ENCODE measurements around the gene CENPP.

CENPP gene

DNA sequence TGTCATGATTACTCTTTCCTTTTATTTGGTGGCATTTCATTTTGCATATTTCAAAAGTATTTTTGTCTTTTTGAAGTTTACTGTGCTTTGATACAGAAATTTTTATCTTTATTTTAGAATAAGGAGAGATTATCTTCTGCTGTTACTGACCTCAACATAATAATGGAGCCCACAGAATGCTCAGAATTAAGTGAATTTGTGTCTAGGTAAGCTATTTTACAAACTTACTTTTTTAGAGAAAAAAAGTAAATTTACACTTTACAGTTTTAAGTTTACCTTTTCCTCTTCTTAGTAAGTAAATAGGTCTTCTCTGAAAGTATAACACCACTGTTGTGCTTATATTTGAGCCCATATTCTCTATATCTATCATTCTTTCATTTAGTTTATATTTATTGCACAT, 19.8 kb downstream of the CENPP start:
- CTCF ChIA-PET: interaction anchor here (2.0 to 5.6 kb wide), 2 partner anchors 13 to 92 kb away, joined by 7 to 35 read pairs; no protein-coding TSS in a partner anchor
- H3K27me3 ChIP-seq (replicated peaks in 2 of 5; ENCODE audit: control insufficient read depth in 4 of 5, insufficient read depth in 5 of 5, low read length in 4 of 5): no peaks in the 10 kb centered on the region

DNA sequence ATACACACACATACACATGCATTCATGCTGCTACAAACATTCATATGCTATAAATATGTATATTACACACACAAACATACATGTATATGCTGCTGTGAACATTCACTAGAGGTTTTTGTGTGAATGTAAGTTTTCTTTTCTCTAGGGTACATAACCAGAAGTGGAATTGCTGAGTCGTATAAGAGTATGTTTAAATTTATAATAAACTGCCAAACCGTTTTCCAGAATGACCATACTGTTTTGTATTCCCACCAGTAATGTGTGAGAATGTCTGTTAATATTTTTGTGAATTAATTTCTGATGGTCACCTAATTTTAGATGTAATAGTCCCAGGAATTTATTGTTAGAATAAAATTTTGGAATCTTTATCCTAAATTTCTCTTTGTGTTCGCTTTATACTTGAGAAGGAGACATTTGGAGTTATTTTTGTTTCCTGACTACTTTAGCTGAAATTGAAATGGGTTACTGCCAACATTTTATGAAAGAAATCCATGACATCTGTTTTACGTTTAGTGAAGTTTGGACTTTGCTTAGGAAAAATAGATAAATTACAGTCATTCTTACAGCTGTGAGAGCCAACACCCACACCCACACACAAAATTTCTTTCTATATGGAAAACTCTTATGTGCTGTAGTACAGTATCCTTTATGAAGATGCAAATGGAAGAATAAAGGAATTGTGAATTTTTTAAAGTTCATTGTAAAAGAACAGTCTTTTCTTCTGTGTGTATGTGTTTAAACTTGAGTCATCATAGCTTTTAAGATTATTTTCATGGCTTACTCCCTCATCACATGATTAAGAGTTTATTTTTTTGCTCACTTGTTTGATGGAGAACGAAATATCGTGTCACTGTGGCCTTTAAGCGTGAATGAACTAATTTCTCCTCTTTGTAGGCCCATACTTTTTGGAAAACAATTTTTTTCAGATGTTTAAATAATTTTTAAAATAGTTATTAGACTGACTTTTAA, 24.3 kb downstream of the CENPP start:
- Histone ChIP-seq H3K4me3 (ENCODE audit: control insufficient read depth in 1 of 7, extremely low read depth in 1 of 7, insufficient read depth in 4 of 7, low read depth in 2 of 7, low read length in 6 of 7) (no peak overlapping the region), H3K36me3 (ENCODE audit: control insufficient read depth in 4 of 4, insufficient read depth in 4 of 4, low read length in 3 of 4) (peaks cover 2 to 24% (median 7%) of the 10 kb centered on the region in 4 experiments), H3K9me3 (ENCODE audit: control extremely low read depth in 1 of 5, control insufficient read depth in 4 of 5, insufficient read depth in 2 of 5, low read depth in 1 of 5, low read length in 4 of 5) (peaks cover 0 to 8% (median 0%) of the 10 kb centered on the region in 5 experiments), H3K27me3 (replicated peaks in 2 of 5; ENCODE audit: control insufficient read depth in 4 of 5, insufficient read depth in 5 of 5, low read length in 4 of 5) (no peaks in the 10 kb centered on the region), H3K4me1 (ENCODE audit: control extremely low read depth in 1 of 4, control insufficient read depth in 4 of 4, insufficient read depth in 4 of 4, low read length in 3 of 4) (peaks cover 2 to 9% (median 4%) of the 10 kb centered on the region in 4 experiments), H3K27ac (ENCODE audit: insufficient read depth in 1 of 2, low read depth in 1 of 2, low read length in 2 of 2, poor library complexity in 1 of 2, severe bottlenecking in 2 of 2) (no peak overlapping the region)
- ChIA-PET POLR2A (no interaction called here), CTCF (interaction anchor here (1.1 to 1.4 kb wide), 2 partner anchors 22 to 89 kb away, joined by 3 to 5 read pairs; no protein-coding TSS in a partner anchor)
- no peak for DNase-seq
- WGBS (ENCODE audit: insufficient coverage): 100% methylated on average over 1 of the region's 7 CpGs

More for the DNA sequence above, 19.8 kb downstream of the CENPP start:
- H3K9me3 ChIP-seq (ENCODE audit: control extremely low read depth in 1 of 5, control insufficient read depth in 4 of 5, insufficient read depth in 2 of 5, low read depth in 1 of 5, low read length in 4 of 5): peaks cover 0 to 3% (median 0%) of the 10 kb centered on the region in 5 experiments
- DNase-seq: no peak
- H3K27ac ChIP-seq (ENCODE audit: insufficient read depth in 1 of 2, low read depth in 1 of 2, low read length in 2 of 2, poor library complexity in 1 of 2, severe bottlenecking in 2 of 2): no peak overlapping the region
- POLR2A ChIA-PET: no interaction called here
- H3K36me3 ChIP-seq (ENCODE audit: control insufficient read depth in 4 of 4, insufficient read depth in 4 of 4, low read length in 3 of 4): peaks cover 0 to 27% (median 7%) of the 10 kb centered on the region in 4 experiments
- H3K4me1 ChIP-seq (ENCODE audit: control extremely low read depth in 1 of 4, control insufficient read depth in 4 of 4, insufficient read depth in 4 of 4, low read length in 3 of 4): no peaks in the 10 kb centered on the region
- H3K4me3 ChIP-seq (ENCODE audit: control insufficient read depth in 1 of 7, extremely low read depth in 1 of 7, insufficient read depth in 4 of 7, low read depth in 2 of 7, low read length in 6 of 7): no peak overlapping the region

DNA sequence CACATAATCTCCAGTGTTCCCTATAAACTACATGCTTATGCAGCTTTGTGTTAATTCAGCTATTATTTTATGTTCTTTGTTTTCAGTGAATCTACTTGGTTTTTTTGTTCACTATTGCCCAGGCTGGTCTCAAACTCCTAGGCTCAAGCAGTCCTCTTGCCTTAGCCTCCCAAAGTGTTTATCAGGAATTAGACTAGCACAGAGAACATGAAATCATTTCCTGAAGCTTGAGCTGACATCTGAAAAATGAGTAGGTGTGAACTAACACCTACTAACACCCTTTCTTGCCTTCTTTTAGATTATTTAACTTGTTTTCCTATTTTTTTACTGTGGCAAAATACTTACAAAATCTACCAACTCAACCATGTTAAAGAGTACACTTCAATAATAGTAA, 25.0 kb downstream of the CENPP start:
- H3K9me3 ChIP-seq (ENCODE audit: control extremely low read depth in 1 of 5, control insufficient read depth in 4 of 5, insufficient read depth in 2 of 5, low read depth in 1 of 5, low read length in 4 of 5): peaks cover 0 to 8% (median 0%) of the 10 kb centered on the region in 5 experiments
- ChIA-PET POLR2A (no interaction called here), CTCF (interaction anchor here (1.1 to 1.4 kb wide), 2 partner anchors 22 to 88 kb away, joined by 3 to 5 read pairs; no protein-coding TSS in a partner anchor)
- H3K36me3 ChIP-seq (ENCODE audit: control insufficient read depth in 4 of 4, insufficient read depth in 4 of 4, low read length in 3 of 4): peaks cover 2 to 24% (median 7%) of the 10 kb centered on the region in 4 experiments
- no peak for DNase-seq
- H3K27me3 ChIP-seq (replicated peaks in 2 of 5; ENCODE audit: control insufficient read depth in 4 of 5, insufficient read depth in 5 of 5, low read length in 4 of 5): no peaks in the 10 kb centered on the region
- H3K27ac ChIP-seq (ENCODE audit: insufficient read depth in 1 of 2, low read depth in 1 of 2, low read length in 2 of 2, poor library complexity in 1 of 2, severe bottlenecking in 2 of 2): no peak overlapping the region
- peaks cover 2 to 9% (median 4%) of the 10 kb centered on the region in 4 experiments for H3K4me1 ChIP-seq (ENCODE audit: control extremely low read depth in 1 of 4, control insufficient read depth in 4 of 4, insufficient read depth in 4 of 4, low read length in 3 of 4)
- H3K4me3 ChIP-seq (ENCODE audit: control insufficient read depth in 1 of 7, extremely low read depth in 1 of 7, insufficient read depth in 4 of 7, low read depth in 2 of 7, low read length in 6 of 7): no peak overlapping the region

DNA sequence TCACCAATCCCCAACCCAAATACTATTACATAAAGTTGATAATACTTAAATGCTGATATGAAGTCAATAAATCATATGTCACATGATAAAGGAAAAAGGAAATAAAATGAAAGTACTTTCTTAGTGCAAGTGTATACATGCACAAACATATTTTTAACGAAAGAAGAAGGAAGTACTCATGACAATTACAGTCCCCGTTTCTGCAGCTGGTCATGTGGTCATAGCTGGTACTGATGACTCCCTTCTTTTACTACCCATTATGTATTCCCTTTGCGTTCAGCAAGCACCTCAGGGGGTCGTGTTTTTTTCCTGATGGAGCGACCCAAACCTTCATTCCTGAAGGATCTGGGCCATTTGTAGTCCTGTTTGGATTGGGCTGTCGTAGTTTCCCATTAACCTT, 27.3 kb downstream of the CENPP start:
- H3K4me3 ChIP-seq (ENCODE audit: control insufficient read depth in 1 of 7, extremely low read depth in 1 of 7, insufficient read depth in 4 of 7, low read depth in 2 of 7, low read length in 6 of 7): peak overlapping the region in 2 of 7 experiments; percentile 39 to 48
- WGBS (ENCODE audit: insufficient coverage): 52% methylated on average over 3 of the region's 6 CpGs
- peaks cover 0 to 16% (median 4%) of the 10 kb centered on the region in 5 experiments for H3K9me3 ChIP-seq (ENCODE audit: control extremely low read depth in 1 of 5, control insufficient read depth in 4 of 5, insufficient read depth in 2 of 5, low read depth in 1 of 5, low read length in 4 of 5)
- ChIA-PET CTCF (no interaction called here), POLR2A (no interaction called here)
- peaks cover 2 to 9% (median 4%) of the 10 kb centered on the region in 4 experiments for H3K4me1 ChIP-seq (ENCODE audit: control extremely low read depth in 1 of 4, control insufficient read depth in 4 of 4, insufficient read depth in 4 of 4, low read length in 3 of 4)
- no peaks in the 10 kb centered on the region for H3K27me3 ChIP-seq (replicated peaks in 2 of 5; ENCODE audit: control insufficient read depth in 4 of 5, insufficient read depth in 5 of 5, low read length in 4 of 5)
- H3K36me3 ChIP-seq (ENCODE audit: control insufficient read depth in 4 of 4, insufficient read depth in 4 of 4, low read length in 3 of 4): peaks cover 2 to 10% (median 5%) of the 10 kb centered on the region in 4 experiments
- DNase-seq: peak in 2 of 3 donors; percentile 67 to 81
- no peak overlapping the region for H3K27ac ChIP-seq (ENCODE audit: insufficient read depth in 1 of 2, low read depth in 1 of 2, low read length in 2 of 2, poor library complexity in 1 of 2, severe bottlenecking in 2 of 2)

DNA sequence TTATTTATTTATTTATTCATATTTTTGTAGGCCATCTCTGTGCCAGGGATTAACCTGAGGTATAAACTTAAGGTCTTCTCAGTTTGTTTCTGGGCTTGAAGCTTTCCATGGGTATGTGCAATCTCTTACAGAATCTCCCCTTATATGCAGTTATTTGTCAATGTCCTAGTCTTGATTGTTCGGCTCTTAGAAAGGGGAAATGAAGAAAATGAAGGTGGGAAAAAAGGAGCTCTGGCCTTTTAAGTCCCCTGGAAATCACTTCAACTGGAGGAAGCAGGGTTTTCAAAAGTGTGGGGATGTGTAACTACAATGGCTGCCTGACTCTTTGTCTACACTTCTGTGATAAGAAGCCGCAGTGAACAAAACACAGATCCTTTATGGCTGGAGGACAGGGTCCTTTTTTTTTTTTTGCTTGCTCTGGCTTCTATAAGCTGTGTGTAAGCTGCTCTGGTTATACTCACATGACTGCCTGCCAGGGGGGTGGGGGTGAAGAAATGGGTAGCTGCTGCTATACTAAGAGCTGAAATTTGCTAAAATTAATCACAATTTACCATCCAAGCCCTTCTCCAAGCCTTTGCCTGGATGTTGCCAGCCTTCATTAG, 33.7 kb downstream of the CENPP start:
- ChIA-PET POLR2A (no interaction called here), CTCF (interaction anchor here (0.6 to 1.5 kb wide), 3 partner anchors 10 to 15 kb away, joined by 3 to 4 read pairs (median 3); no protein-coding TSS in a partner anchor)
- DNase-seq: peak in 2 of 3 donors; percentile 28 to 47
- H3K27me3 ChIP-seq (replicated peaks in 2 of 5; ENCODE audit: control insufficient read depth in 4 of 5, insufficient read depth in 5 of 5, low read length in 4 of 5): no peaks in the 10 kb centered on the region
- peak overlapping the region in 3 of 7 experiments; percentile 16 to 19 (median 16) for H3K4me3 ChIP-seq (ENCODE audit: control insufficient read depth in 1 of 7, extremely low read depth in 1 of 7, insufficient read depth in 4 of 7, low read depth in 2 of 7, low read length in 6 of 7)
- 20% methylated on average over 1 of the region's 2 CpGs for WGBS (ENCODE audit: insufficient coverage)
- peak overlapping the region in 1 of 2 experiments; percentile 14 for H3K27ac ChIP-seq (ENCODE audit: insufficient read depth in 1 of 2, low read depth in 1 of 2, low read length in 2 of 2, poor library complexity in 1 of 2, severe bottlenecking in 2 of 2)
- H3K9me3 ChIP-seq (ENCODE audit: control extremely low read depth in 1 of 5, control insufficient read depth in 4 of 5, insufficient read depth in 2 of 5, low read depth in 1 of 5, low read length in 4 of 5): peaks cover 0 to 13% (median 3%) of the 10 kb centered on the region in 5 experiments
- peaks cover 0 to 2% (median under 1%) of the 10 kb centered on the region in 4 experiments for H3K36me3 ChIP-seq (ENCODE audit: control insufficient read depth in 4 of 4, insufficient read depth in 4 of 4, low read length in 3 of 4)
- peaks cover 6 to 13% (median 9%) of the 10 kb centered on the region in 4 experiments for H3K4me1 ChIP-seq (ENCODE audit: control extremely low read depth in 1 of 4, control insufficient read depth in 4 of 4, insufficient read depth in 4 of 4, low read length in 3 of 4)

DNA sequence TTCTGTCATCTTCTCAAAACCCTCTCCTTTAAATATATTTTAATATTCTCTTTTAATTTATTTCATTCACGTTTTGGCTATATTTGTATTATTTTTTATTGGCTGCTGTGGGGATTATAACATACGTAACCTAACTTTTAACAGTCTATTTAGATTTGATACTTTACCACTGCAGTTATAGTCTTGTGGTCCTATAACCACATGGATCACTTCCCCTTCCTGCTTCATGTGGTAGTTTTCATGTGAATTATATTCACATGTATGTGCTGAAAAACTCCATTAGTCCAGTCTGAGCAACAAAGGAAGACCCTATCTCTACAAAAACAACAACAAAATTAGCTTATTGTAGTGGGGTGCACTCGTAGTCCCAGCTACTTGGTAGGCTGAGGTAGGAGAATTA, 34.3 kb downstream of the CENPP start:
- H3K27me3 ChIP-seq (replicated peaks in 2 of 5; ENCODE audit: control insufficient read depth in 4 of 5, insufficient read depth in 5 of 5, low read length in 4 of 5): no peaks in the 10 kb centered on the region
- H3K36me3 ChIP-seq (ENCODE audit: control insufficient read depth in 4 of 4, insufficient read depth in 4 of 4, low read length in 3 of 4): peaks cover 0 to 3% (median 1%) of the 10 kb centered on the region in 4 experiments
- peak overlapping the region in 1 of 7 experiments; percentile 16 for H3K4me3 ChIP-seq (ENCODE audit: control insufficient read depth in 1 of 7, extremely low read depth in 1 of 7, insufficient read depth in 4 of 7, low read depth in 2 of 7, low read length in 6 of 7)
- no CpG with 5 or more reads among the region's 3 CpGs for WGBS (ENCODE audit: insufficient coverage)
- H3K27ac ChIP-seq (ENCODE audit: insufficient read depth in 1 of 2, low read depth in 1 of 2, low read length in 2 of 2, poor library complexity in 1 of 2, severe bottlenecking in 2 of 2): no peak overlapping the region
- CTCF ChIA-PET: interaction anchor here (0.6 to 1.5 kb wide), 2 partner anchors 12 to 16 kb away, joined by 3 to 4 read pairs; no protein-coding TSS in a partner anchor
- POLR2A ChIA-PET: no interaction called here
- DNase-seq: peak; percentile 32 to 83 (median 77)
- H3K4me1 ChIP-seq (ENCODE audit: control extremely low read depth in 1 of 4, control insufficient read depth in 4 of 4, insufficient read depth in 4 of 4, low read length in 3 of 4): peaks cover 6 to 13% (median 9%) of the 10 kb centered on the region in 4 experiments
- H3K9me3 ChIP-seq (ENCODE audit: control extremely low read depth in 1 of 5, control insufficient read depth in 4 of 5, insufficient read depth in 2 of 5, low read depth in 1 of 5, low read length in 4 of 5): peaks cover 0 to 13% (median 3%) of the 10 kb centered on the region in 5 experiments

All from common myeloid progenitor, CD34-positive (primary cell).